Activated naive CD4-positive, alpha-beta T cell treated with anti-CD3 and anti-CD28 coated beads, Interleukin-2, amount 50 U/mL, for 24 hours (primary cell): ENCODE measurements around the gene F10.
"Not testable (repeated sequence)": the region's sequence is repeated elsewhere in the genome, so short reads cannot be mapped to it uniquely, and the experiment has no call there.

ENCODE experiments used
- H3K27ac Mint-ChIP-seq: one replicate; pipeline ENCODE4 v1.8.0; 2021; ENCODE audit warnings: mild to moderate bottlenecking, mixed read lengths
- H3K27me3 Mint-ChIP-seq: one replicate; pipeline ENCODE4 v1.8.0; 2021; ENCODE audit warnings: mixed read lengths
- H3K36me3 Mint-ChIP-seq: one replicate; pipeline ENCODE4 v1.8.0; 2021; ENCODE audit warnings: mixed read lengths
- H3K4me1 Mint-ChIP-seq: one replicate; pipeline ENCODE4 v1.8.0; 2021; ENCODE audit warnings: mixed read lengths
- H3K4me3 Mint-ChIP-seq: one replicate; pipeline ENCODE4 v1.8.0; 2021; ENCODE audit warnings: mild to moderate bottlenecking, mixed read lengths
- H3K9me3 Mint-ChIP-seq: one replicate; pipeline ENCODE4 v1.8.0; 2021; ENCODE audit warnings: mixed read lengths

Gene F10

DNA sequence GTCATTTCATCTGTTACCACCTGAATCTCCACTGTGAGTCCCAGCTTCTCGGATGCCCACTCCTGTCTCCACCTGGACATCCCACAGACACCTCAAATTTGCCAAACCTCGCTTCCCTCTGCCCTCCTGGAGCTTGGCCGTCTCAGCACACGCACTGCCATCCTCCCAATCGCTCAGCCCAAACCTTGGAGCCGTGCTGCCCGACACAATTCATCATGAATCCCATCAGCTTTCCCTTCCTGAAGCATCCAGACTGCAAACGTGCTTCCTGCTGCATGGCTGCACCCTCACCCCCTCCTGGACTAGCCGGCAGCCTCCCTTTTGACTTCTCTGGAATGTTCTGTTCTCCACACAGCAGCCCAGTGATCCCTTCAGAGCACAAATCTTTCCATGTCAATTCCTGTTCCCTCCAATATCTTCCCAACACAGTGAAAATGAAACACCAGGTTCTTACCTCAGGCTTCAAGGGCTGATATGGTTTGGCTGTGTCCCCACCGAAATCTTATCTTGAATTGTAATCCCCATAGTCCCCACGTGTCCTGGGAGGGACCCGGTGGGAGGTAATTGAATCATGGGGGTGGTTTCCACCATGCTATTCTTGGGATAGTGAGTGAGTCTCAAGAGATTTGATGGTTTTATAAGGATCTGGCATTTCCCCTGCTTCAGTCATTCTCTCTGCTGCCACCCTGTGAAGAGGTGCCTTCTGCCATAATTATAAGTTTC is 34.8 kb downstream of the F10 start:
- Mint-ChIP-seq H3K4me3 (no peak overlapping the region), H3K9me3 (no peaks in the 10 kb centered on the region), H3K27me3 (no peaks in the 10 kb centered on the region), H3K27ac (peak overlapping the region; percentile 3), H3K36me3 (no peaks in the 10 kb centered on the region), H3K4me1 (peaks cover 30% of the 10 kb centered on the region)

- Mint-ChIP-seq H3K4me1 (peaks cover 25% of the 10 kb centered on the region), H3K9me3 (no peaks in the 10 kb centered on the region), H3K27me3 (no peaks in the 10 kb centered on the region), H3K36me3 (no peaks in the 10 kb centered on the region), H3K4me3 (no peak within 1 kb of the TSS), H3K27ac (peak within 1 kb of the TSS; percentile 3)
These were observed 35.5 kb downstream of the F10 start, which contains the start of gene PROZ for GRCh38 chr13:113157929-113158747. Gene PROZ, plus strand, starts transcription at chr13:113158648. Its CDS starts 13 bp downstream, at chr13:113158661.

DNA sequence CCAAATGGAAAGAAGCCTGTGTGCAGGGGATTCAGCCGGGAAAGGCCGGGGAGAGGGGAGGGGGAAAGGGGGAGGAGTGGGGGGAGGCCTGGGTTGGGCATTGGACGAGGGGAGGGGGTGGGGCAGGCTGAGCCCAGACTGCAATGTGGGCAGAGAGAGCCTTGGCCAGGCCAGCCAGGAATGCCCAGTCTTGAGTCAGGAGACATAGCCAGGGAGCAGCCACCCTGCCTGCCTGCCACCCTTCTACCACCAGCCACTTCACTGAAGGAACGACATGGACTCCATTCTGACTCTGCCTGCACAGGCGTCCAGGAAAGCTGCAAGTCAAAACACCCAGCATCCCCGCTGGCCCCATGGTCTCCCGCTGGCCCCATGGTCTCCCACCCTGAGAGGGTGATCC is 36.3 kb downstream of the F10 start:
- Mint-ChIP-seq H3K36me3 (no peaks in the 10 kb centered on the region), H3K27ac (no peak overlapping the region), H3K4me1 (peaks cover 30% of the 10 kb centered on the region), H3K27me3 (no peaks in the 10 kb centered on the region), H3K4me3 (no peak overlapping the region), H3K9me3 (no peaks in the 10 kb centered on the region)

DNA sequence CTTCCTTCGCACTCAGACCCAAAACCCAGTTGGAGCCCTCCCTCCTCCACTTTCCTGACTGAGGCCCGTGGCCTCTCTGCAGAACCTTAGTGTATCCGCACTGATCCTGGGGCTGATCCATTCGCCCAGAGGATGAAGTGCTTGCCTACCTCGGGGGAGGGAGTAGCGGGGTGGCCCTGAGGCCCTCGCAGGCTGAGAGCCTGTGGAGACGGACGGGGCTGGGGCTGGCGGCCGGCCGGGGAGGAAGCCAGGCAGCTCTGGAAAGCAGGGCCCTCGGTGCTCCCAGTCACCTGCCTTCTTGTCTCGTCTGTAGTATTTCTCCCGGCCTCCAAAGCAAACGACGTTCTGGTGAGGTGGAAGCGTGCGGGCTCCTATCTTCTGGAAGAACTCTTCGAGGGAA is 37.1 kb downstream of the F10 start:
- H3K9me3 Mint-ChIP-seq: no peaks in the 10 kb centered on the region
- H3K36me3 Mint-ChIP-seq: no peaks in the 10 kb centered on the region
- no peak overlapping the region for H3K4me3 Mint-ChIP-seq
- H3K27ac Mint-ChIP-seq: peak overlapping the region; percentile 51
- peaks cover 27% of the 10 kb centered on the region for H3K4me1 Mint-ChIP-seq
- no peaks in the 10 kb centered on the region for H3K27me3 Mint-ChIP-seq

- Mint-ChIP-seq H3K4me1 (peaks cover 32% of the 10 kb centered on the region), H3K9me3 (no peaks in the 10 kb centered on the region), H3K36me3 (no peaks in the 10 kb centered on the region), H3K27ac (peak overlapping the region; percentile 72), H3K27me3 (no peaks in the 10 kb centered on the region), H3K4me3 (peak overlapping the region; percentile 68)
These were observed 38.4 kb downstream of the F10 start for GRCh38 chr13:113160983-113161382.

- Mint-ChIP-seq H3K4me3 (peak overlapping the region; percentile 68), H3K27me3 (no peaks in the 10 kb centered on the region), H3K27ac (peak overlapping the region; percentile 72), H3K9me3 (no peaks in the 10 kb centered on the region), H3K36me3 (no peaks in the 10 kb centered on the region), H3K4me1 (peaks cover 36% of the 10 kb centered on the region)
These were observed 38.8 kb downstream of the F10 start for GRCh38 chr13:113161433-113161832.

DNA sequence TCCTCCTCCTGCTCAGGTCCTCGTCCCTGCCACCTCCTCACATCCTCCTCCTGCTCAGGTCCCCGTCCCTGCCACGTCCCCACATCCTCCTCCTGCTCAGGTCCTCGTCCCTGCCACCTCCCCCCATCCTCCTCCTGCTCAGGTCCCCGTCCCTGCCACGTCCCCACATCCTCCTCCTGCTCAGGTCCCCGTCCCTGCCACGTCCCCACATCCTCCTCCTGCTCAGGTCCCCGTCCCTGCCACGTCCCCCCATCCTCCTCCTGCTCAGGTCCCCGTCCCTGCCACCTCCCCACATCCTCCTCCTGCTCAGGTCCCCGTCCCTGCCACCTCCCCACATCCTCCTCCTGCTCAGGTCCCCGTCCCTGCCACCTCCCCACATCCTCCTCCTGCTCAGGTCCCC is 39.4 kb downstream of the F10 start:
- H3K27ac Mint-ChIP-seq, H3K27me3 Mint-ChIP-seq, H3K4me3 Mint-ChIP-seq, H3K36me3 Mint-ChIP-seq, H3K9me3 Mint-ChIP-seq: not testable (repeated sequence)
- H3K4me1 Mint-ChIP-seq: peaks cover 39% of the 10 kb centered on the region

DNA sequence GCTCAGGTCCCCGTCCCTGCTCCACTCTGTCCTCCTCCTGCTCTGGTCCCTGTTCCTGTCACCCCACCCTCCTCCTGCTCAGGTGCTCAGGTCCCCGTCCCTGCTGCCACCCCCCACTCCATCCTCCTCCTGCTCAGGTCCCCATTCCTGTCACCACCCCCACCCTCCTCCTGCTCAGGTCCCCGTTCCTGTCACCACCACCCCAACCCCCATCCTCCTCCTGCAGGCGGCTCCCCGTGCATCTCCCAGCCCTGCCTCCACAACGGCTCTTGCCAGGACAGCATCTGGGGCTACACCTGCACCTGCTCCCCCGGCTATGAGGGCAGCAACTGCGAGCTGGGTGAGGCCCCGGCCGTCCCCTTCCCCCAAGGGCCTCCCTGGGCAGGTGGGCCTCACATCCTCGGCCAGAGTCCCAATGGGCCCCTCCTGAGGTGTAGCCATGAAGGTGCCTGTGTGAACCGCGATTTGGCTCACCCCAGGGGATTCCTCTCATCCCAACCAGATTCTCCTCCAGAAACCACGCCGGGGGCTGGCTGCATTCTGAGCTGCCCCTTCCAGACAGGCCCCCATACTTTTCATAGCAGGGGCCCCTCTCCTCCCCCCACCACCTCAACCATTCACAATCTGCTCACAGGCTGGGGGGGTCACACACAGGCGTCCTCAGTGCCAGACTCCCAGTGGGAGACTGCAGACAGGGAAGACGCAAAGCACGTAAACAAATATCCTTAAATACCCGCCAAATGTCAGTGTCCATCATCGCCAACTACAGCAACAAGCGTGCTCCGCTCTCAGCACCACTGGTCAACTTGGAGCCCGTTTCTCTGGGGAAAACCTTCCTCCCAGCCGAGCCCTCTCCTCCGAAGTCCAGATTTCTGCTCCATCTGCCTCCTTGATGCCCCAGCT is 40.4 kb downstream of the F10 start:
- peaks cover 39% of the 10 kb centered on the region for H3K4me1 Mint-ChIP-seq
- peak overlapping the region; percentile 66 for H3K27ac Mint-ChIP-seq
- no peaks in the 10 kb centered on the region for H3K9me3 Mint-ChIP-seq
- no peaks in the 10 kb centered on the region for H3K27me3 Mint-ChIP-seq
- no peak overlapping the region for H3K4me3 Mint-ChIP-seq
- H3K36me3 Mint-ChIP-seq: peaks cover 9% of the 10 kb centered on the region

DNA sequence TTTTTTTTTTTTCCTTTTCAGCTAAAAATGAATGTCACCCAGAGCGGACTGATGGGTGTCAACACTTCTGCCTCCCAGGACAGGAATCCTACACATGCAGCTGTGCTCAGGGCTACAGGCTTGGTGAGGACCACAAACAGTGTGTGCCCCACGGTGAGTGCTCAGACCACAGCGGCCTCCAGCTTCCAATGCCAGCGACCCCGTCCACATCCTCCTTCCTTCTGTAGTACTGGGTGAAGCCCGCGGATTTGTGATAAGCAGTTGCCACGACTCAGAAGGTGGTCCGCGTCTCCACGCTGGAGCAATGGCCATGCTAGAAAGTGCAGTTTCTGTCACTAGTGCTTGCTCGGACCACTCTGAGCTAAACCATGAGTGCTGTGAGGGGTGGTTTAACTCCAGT is 41.9 kb downstream of the F10 start:
- Mint-ChIP-seq H3K9me3 (no peaks in the 10 kb centered on the region), H3K4me3 (no peak overlapping the region), H3K36me3 (peaks cover 16% of the 10 kb centered on the region), H3K27ac (no peak overlapping the region), H3K27me3 (no peaks in the 10 kb centered on the region), H3K4me1 (peaks cover 39% of the 10 kb centered on the region)

- Mint-ChIP-seq H3K27ac (peak overlapping the region; percentile 69), H3K4me1 (peaks cover 29% of the 10 kb centered on the region), H3K4me3 (no peak overlapping the region), H3K27me3 (no peaks in the 10 kb centered on the region), H3K36me3 (peaks cover 19% of the 10 kb centered on the region), H3K9me3 (no peaks in the 10 kb centered on the region)
These were observed 43.7 kb downstream of the F10 start for GRCh38 chr13:113166266-113166665.

GRCh38 chr13:113166681-113167080 is 44.1 kb downstream of the F10 start:
- H3K4me3 Mint-ChIP-seq: no peak overlapping the region
- H3K27ac Mint-ChIP-seq: no peak overlapping the region
- H3K4me1 Mint-ChIP-seq: peaks cover 26% of the 10 kb centered on the region
- H3K9me3 Mint-ChIP-seq: no peaks in the 10 kb centered on the region
- H3K36me3 Mint-ChIP-seq: peaks cover 19% of the 10 kb centered on the region
- no peaks in the 10 kb centered on the region for H3K27me3 Mint-ChIP-seq

GRCh38 chr13:113167155-113167554 is 44.6 kb downstream of the F10 start:
- H3K4me1 Mint-ChIP-seq: peaks cover 26% of the 10 kb centered on the region
- H3K4me3 Mint-ChIP-seq: no peak overlapping the region
- H3K9me3 Mint-ChIP-seq: no peaks in the 10 kb centered on the region
- peaks cover 19% of the 10 kb centered on the region for H3K36me3 Mint-ChIP-seq
- no peak overlapping the region for H3K27ac Mint-ChIP-seq
- no peaks in the 10 kb centered on the region for H3K27me3 Mint-ChIP-seq

- Mint-ChIP-seq H3K36me3 (peaks cover 19% of the 10 kb centered on the region), H3K4me1 (peaks cover 26% of the 10 kb centered on the region), H3K4me3 (no peak overlapping the region), H3K9me3 (no peaks in the 10 kb centered on the region), H3K27ac (peak overlapping the region; percentile 53), H3K27me3 (no peaks in the 10 kb centered on the region)
These were observed 45.0 kb downstream of the F10 start for GRCh38 chr13:113167575-113167974.

- Mint-ChIP-seq H3K27ac (peak overlapping the region; percentile 53), H3K4me3 (no peak overlapping the region), H3K27me3 (no peaks in the 10 kb centered on the region), H3K9me3 (no peaks in the 10 kb centered on the region), H3K36me3 (peaks cover 19% of the 10 kb centered on the region), H3K4me1 (peaks cover 28% of the 10 kb centered on the region)
These were observed 45.6 kb downstream of the F10 start for GRCh38 chr13:113168211-113168610.
